ENCODE results near the gene PHF23.

PHF23 gene

DNA sequence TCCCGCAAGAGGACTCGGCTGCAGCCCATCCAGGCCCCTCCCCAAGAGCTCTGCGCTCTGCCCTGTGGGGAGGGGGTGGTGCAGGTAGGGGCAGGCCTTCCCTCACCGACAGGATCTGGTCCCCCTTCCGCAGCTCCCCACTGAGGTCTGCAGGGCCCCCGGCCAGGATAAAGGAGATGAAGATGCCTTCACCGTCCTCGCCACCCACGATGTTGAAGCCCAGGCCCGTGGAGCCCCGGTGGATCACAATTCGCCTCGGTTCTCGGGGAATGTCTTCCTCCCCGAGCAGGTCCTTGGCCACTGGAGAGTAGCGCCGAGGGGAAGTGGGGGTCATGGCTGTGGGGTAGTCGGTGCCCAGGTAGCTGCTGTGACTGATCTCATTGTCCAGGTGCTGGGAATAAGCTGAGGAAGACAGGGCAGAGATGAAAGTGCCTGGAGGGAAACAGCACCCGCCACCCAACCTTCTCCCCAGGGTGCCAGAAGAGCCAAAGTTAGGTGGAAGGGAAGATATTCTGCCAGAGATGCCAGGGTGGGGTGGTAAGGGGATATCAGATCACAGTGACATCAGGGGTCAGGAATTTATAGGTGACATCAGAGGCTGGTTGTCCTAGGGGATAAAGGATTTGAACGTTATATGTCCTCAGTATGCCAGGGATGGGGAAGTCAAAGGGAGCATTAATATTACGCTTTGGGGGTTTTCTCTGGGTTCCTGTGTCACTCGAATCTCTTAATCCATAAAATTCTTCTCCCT lies 42.4 kb downstream of the PHF23 start:
- DNase-seq = no peak

DNA sequence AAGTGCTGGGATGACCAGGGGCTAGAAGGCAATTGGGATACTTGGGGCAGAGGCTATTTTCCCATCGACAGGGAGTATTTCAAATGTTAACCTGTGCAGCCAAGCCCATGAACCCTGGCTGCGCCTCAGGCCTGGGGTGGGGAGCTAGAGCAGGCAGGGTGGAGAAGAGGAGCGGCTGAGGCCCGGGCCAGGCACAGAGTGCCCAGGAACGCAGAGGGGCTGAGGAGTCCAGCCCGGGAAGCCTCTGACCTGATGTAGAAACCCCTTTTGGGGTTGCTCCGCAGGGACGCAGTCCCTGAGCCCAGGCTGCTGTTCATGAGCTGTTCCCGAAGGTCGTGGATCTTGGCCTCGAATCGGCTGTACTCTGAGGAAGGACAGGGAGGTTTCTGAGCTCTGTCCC lies 43.3 kb downstream of the PHF23 start:
- DNase-seq = no peak

DNA sequence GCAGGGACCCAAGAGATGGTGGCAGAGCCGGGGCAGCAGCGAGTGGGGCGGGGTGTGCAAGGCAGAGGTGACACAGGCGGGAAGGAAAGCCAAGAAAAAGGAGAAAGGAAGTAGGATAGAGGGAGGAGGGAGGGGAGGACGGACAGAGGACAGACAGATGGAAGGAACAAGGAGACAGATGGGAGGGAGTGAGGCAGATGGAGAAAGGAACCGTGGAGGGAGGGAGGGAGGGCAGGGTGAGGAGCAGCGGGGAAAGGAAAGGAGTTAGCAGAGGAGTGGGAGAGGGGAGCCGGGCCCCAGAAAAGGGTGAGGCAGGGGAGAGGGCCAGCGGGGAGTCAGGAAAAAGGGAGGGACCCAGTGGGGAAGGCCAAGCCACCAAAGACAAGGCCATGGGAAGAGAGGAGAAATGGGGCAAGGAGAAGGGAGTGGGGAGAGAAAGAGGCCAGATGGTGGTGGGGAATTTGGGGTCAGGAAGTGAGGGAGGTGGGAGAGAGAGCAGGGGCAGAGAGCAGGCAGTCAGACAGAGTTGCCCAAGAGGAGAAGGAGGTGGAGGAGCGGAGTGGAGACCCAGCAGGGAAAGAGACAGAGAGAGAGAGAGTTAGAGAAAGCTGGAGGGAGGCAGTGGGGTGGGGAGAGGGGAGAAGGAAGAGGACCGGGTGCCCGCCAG lies 46.9 kb downstream of the PHF23 start:
- DNase-seq = no peak

DNA sequence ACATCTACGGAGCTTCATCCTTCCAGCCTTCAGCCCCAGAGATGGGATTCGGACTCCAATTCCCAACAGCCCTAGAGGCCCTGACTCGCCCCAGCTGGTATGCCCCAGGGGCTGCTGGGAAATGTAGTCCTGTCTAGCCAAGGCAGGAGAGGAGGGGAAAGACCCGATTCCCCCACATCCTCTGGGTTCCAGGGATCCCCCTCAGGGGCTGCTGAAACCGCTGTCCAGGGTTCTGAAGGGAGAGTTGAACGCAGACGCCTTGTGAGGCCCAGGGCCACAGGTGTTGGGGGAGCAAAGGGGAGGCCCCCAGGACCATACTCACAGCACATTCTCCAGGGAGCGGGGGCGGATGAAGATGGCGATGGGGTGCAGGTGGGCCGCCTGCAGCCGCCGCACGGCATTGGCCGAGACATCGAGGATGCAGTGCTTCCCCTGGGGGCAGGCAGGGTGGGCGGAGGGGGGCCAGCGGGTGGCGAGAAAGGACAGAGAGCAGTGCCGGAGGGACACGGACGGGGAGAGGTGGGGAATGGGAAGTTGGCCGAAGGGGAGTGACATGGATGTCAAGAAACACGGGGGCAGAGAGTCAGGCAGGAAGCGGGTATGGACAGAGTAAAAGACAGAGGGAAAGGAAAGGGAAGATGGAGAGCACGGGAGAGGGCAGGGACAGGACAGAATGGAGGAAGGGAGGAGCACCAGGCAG lies 47.5 kb downstream of the PHF23 start:
- DNase-seq = no peak

DNA sequence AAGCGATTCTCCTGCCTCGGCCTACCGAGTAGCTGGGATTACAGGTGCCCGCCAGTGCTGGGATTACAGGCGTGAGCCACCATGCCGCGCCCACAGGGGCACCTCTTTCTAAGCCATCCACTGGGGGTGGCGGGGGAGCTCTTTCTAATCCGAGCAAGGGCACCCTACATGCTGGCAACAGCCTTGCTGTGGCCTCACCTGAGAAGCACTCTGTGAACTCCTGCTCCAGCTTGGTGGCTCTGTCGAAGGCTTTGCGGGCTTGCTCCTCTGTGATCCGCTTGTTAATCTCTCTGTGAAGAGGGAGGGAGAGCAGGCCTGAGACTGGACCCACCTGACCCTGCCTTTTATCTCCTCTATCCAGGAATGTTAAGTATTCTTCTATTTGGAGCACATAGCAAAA lies 48.2 kb downstream of the PHF23 start:
- DNase-seq = no peak

DNA sequence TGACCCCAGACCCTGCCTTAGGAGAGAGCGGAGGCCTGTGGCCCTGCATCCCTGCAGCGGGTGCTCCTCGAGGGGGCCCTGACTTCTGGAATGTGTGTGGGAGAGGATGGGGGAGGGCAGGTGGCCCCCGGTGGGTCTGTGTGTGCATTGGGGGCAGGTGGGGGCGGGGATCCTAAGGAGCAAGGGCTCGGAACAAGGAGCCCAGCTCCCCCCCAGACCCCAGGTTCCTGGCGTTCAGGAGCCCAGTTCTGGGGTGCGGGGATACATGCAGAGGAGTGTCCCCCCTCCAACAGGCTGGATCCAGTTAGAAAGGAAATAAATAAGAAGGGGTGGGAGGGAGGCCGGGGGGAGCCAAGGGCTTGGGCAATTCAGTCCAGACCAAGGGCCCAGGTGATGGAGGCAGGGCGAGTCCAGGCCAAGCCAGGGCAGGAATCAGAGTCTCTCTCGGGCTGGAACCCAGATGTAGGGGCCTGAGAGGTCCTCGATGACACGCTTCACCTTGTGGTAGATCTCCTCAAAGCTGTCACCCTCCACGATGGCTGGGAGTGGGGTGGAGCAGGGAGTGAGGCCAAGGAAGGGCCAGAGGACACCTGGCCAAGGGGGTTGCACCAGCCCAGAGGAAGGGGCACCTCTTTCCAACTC lies 48.9 kb downstream of the PHF23 start:
- DNase-seq = no peak

DNA sequence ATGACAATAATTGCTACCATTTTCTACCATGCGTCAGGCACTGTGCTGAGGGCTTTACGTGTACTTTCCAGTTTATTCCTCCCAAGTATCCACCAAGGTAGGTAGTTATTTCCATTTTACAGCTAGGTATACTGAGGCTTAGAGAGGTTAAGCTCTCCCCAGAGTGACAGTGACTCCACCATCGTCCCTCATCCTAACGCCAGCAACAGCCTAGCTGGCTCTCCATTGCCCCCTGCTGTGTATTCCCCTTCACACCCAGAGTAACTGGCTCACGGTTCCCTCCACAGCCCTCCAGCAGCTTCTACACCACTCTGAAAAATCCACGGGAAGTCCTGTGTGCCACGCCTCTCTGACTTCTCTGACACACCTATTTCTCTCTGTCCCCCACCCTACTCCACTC lies 53.0 kb downstream of the PHF23 start:
- DNase-seq = no peak

Data from activated naive CD4-positive, alpha-beta T cell treated with Interleukin-2 at 50 U/mL for 16 hours (primary cell).